Glomerular endothelial cell (primary cell): ENCODE data around the gene CCL19. TPM values are rescaled to one million over a fixed set of nuclear protein-coding genes. Genes with fewer than 3 reads are reported as not detected.

ENCODE experiments used
- DNase-seq: peaks from one replicate; pipeline ENCODE4 v3.0.0-alpha.2; 2011; ENCODE audit warnings: low read depth, low spot score; ENCODE audit errors: extremely low read depth
- total RNA-seq: library from RNA; depleted of rRNA; stranded (reverse); fragments of >200 nt; gene quantifications from 2 replicates; pipeline ENCODE4 v1.2.3, GENCODE V29; 2015

CCL19 gene
- total RNA-seq, 1 donor from 2014 or later = not detected

- no peak for DNase-seq
Observed at GRCh38 chr9:34701023-34701768, 10.1 kb upstream of the CCL19 start.

GRCh38 chr9:34694811-34695210 is 3.7 kb upstream of the CCL19 start:
- DNase-seq = no peak

GRCh38 chr9:34693560-34693959 is 2.5 kb upstream of the CCL19 start:
- no peak for DNase-seq

GRCh38 chr9:34691936-34692315 is 850 bp upstream of the CCL19 start:
- no peak for DNase-seq

- no peak for DNase-seq
Observed at GRCh38 chr9:34689512-34689911, 1.6 kb downstream of the CCL19 start.

GRCh38 chr9:34689116-34689470 is 2.0 kb downstream of the CCL19 start:
- DNase-seq = no peak

GRCh38 chr9:34688329-34689115 is 2.6 kb downstream of the CCL19 start:
- no peak for DNase-seq

GRCh38 chr9:34687276-34688030 is 3.6 kb downstream of the CCL19 start:
- DNase-seq = no peak

- no peak for DNase-seq
Observed at GRCh38 chr9:34686732-34687131, 4.3 kb downstream of the CCL19 start.

- DNase-seq = no peak
Observed at GRCh38 chr9:34686231-34686630, 4.8 kb downstream of the CCL19 start.

GRCh38 chr9:34685591-34685990 is 5.5 kb downstream of the CCL19 start:
- DNase-seq = no peak

- no peak for DNase-seq
Observed at GRCh38 chr9:34684816-34685215, 6.3 kb downstream of the CCL19 start.

GRCh38 chr9:34684145-34684544 is 6.9 kb downstream of the CCL19 start:
- no peak for DNase-seq

GRCh38 chr9:34675869-34676268 is 15.2 kb downstream of the CCL19 start:
- no peak for DNase-seq

GRCh38 chr9:34675048-34675714 is 15.9 kb downstream of the CCL19 start:
- DNase-seq = peak; percentile 34

- DNase-seq = no peak
Observed at GRCh38 chr9:34674440-34674839, 16.6 kb downstream of the CCL19 start.

GRCh38 chr9:34671307-34671706 is 19.8 kb downstream of the CCL19 start:
- no peak for DNase-seq

- no peak for DNase-seq
Observed at GRCh38 chr9:34669809-34670562, 21.1 kb downstream of the CCL19 start.

- DNase-seq = no peak
Observed at GRCh38 chr9:34665381-34666250, 25.5 kb downstream of the CCL19 start.

GRCh38 chr9:34665067-34665380 is 26.1 kb downstream of the CCL19 start:
- DNase-seq = no peak
